HFF-Myc (cell line): ENCODE results near the gene SH3BGRL.
A peak's percentile ranks its signal among the peaks of the same experiment; 100 is the strongest.

Experiments used
- DNase-seq: peaks from one replicate; pipeline ENCODE4 v3.0.0-alpha.2; 2011; ENCODE audit warnings: low read depth; ENCODE audit errors: extremely low read depth
- H3K4me3 ChIP-seq: replicated peaks from 2 replicates; pipeline ENCODE4 v1.5.1; 2011; ENCODE audit warnings: low read depth, mild to moderate bottlenecking, control low read depth, low read length
- TF ChIP-seq, protein P1 (sequence below): IDR thresholded peaks from 2 replicates; pipeline ENCODE4 v1.5.1; 2012; ENCODE audit warnings: mild to moderate bottlenecking, low read depth, low read length, control low read depth; ENCODE audit errors: missing control alignments

Gene SH3BGRL

DNA sequence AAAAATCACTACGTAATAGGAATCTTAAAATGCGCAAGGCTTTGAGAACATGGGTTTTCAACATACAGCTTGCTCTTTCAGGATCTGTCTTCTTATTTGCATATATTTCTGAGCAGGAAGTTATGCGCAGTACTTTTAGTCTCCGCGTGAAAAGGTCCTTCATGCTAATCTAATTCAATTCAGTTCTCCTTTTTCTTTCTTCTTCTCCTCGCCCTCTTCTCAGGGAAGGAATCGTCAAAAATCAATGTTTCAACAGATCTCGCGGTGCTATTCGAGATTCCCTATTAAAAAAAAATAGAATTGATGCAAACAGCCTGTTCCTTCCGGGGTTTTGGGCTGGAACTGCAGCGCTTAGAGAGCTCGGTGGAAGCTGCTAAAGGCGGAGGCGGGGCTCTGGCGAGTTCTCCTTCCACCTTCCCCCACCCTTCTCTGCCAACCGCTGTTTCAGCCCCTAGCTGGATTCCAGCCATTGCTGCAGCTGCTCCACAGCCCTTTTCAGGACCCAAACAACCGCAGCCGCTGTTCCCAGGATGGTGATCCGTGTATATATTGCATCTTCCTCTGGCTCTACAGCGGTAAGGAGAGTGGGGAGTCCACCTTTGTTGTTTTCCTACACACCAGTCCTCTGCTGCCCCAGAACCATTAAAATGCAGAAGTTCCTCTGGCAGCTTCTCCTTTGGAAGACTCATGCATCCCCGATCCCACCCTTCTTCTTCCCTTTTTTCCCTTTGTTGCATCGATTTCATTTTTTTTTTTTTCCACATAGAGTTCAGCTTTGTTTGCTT is at the start of gene SH3BGRL, which contains the start of gene HMGN5:
Gene SH3BGRL (plus strand): TSS at position 432 of the 785 bp plus-strand sequence. CDS start 99 bp downstream, at position 531.
Gene HMGN5 (minus strand): TSS at position 243 of the 785 bp plus-strand sequence. CDS start 80,364 bp downstream, outside the sequence.
- DNase-seq: peak; percentile 52
- TF ChIP-seq, protein P1, sequence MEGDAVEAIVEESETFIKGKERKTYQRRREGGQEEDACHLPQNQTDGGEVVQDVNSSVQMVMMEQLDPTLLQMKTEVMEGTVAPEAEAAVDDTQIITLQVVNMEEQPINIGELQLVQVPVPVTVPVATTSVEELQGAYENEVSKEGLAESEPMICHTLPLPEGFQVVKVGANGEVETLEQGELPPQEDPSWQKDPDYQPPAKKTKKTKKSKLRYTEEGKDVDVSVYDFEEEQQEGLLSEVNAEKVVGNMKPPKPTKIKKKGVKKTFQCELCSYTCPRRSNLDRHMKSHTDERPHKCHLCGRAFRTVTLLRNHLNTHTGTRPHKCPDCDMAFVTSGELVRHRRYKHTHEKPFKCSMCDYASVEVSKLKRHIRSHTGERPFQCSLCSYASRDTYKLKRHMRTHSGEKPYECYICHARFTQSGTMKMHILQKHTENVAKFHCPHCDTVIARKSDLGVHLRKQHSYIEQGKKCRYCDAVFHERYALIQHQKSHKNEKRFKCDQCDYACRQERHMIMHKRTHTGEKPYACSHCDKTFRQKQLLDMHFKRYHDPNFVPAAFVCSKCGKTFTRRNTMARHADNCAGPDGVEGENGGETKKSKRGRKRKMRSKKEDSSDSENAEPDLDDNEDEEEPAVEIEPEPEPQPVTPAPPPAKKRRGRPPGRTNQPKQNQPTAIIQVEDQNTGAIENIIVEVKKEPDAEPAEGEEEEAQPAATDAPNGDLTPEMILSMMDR: no peak
- peak within 1 kb of the TSS; percentile 63 for H3K4me3 ChIP-seq

DNA sequence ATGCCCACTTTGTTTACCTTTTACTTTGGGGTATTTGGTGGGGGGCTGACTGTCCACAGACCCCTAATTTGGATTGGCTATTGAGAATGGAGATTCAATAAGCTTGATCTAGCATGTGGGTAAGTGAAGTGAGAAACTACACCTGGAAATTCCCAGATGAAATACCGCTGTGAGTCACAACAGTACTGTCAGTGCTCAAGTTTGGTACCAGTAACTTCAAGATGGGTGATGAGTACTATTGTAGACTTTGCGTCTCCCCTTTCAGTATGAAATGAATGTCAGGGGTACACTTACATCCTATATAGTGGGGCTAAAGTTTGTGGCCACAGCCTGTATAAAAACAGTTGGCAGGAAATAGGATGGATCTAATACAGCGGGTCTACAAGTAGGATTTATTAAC is 33.5 kb upstream of the SH3BGRL start:
- no peak for DNase-seq
- H3K4me3 ChIP-seq: no peak overlapping the region
- TF ChIP-seq, protein P1: no peak

DNA sequence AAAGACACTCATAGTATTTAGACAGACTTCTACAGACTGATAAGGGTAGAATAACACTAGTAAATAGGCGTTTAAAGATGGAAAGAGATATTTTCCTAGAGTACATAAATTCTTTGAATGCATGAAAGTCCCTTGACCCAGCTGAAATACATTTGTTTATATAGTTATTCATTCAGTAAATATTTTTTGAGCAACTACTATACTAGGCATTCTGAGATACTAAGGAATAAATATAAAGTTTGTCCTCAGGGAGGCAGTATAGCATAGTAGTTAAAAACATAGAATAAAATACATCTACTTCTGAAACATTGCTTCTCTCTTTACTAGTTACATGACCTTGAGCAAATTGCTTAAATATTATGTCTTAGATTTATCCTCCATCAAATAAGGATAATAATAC is 27.6 kb upstream of the SH3BGRL start:
- TF ChIP-seq, protein P1: no peak
- no peak overlapping the region for H3K4me3 ChIP-seq
- DNase-seq: no peak

DNA sequence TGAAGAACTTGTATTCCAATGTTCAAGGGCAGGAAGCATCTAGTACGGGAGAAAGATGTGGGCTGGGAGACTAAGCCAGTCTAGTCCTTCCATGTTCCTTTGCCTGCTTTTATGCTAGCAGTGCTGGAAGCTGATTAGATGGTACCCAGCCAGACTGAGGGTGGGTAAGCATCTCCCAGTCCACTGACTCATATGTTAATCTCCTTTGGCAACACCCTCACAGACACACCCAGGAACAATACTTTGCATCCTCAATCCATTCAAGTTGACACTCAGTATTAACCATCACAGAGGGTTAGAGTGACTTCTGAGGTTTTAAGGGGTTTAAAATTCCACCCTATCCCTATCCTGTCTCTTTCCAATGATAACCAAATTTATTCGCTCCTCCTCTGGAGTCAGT is 6.6 kb upstream of the SH3BGRL start:
- DNase-seq: no peak
- H3K4me3 ChIP-seq: no peak overlapping the region
- TF ChIP-seq, protein P1: no peak

DNA sequence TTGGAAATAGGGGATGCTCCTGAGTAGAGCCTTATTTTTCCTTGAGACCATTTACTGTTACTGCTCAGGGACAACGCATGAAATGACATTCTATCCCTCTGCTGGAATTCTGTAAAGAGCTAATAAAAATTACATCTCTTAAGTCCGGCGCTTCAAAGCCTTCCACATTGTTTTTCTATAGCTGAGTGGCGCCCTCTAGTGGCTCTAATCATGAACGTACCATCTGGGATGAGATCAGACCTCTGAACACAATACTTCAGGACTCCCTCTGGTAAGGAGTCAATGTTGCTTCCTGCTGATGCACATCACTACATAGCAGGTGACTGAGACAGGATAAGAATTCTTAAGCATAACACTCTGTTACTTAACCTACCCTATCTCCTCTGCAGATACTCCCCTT is 6.2 kb upstream of the SH3BGRL start:
- TF ChIP-seq, protein P1: peak; percentile 58
- peak; percentile 17 for DNase-seq
- H3K4me3 ChIP-seq: no peak overlapping the region

DNA sequence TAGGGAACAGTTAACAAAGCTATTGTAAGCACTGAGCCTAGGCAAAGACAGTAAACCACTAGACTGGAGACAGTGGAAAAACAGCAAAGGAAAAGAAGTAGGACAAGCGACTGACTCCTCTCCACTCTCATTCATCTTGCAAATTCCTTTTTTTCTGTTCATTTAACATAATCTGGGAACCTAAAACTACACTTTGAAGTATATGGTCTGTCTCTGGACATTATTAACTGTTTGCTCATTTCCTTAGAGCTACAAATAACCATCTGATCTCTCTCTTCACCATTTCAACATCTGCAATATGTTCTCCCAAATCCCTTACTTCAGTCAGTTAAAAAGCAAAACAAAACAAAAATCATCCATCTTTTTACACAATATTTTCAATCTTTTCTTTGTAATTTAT is 831 bp upstream of the SH3BGRL start:
- DNase-seq: no peak
- TF ChIP-seq, protein P1: no peak
- peak overlapping the region; percentile 63 for H3K4me3 ChIP-seq
